Parathyroid adenoma (tissue), 2 donors: ENCODE measurements around the gene TNPO1.
"Not testable (repeated sequence)": the region's sequence is repeated elsewhere in the genome, so short reads cannot be mapped to it uniquely, and the experiment has no call there.

ENCODE experiments used
- H2AFZ ChIP-seq: fragments of 300-600 bp; sonication (generic); one replicate; pipeline ENCODE4 v1.7.0; 2017; ENCODE audit warnings: antibody characterized with exemption, mild to moderate bottlenecking
- H3K27ac ChIP-seq: fragments of 300-600 bp; sonication (generic); one replicate; pipeline ENCODE4 v1.7.0; 2017
- H3K27me3 ChIP-seq: fragments of 300-600 bp; sonication (generic); one replicate; pipeline ENCODE4 v1.7.0; 2017; ENCODE audit warnings: low read length; ENCODE audit not compliant: control insufficient read depth, insufficient read depth
- H3K36me3 ChIP-seq: fragments of 300-600 bp; sonication (generic); one replicate; pipeline ENCODE4 v1.7.0; 2017; ENCODE audit warnings: low read length; ENCODE audit not compliant: control insufficient read depth, insufficient read depth
- H3K4me1 ChIP-seq: fragments of 300-600 bp; sonication (generic); one replicate; pipeline ENCODE4 v1.7.0; 2017; ENCODE audit warnings: control low read depth
- H3K4me2 ChIP-seq: fragments of 300-600 bp; sonication (generic); one replicate; pipeline ENCODE4 v1.7.0; 2017; ENCODE audit warnings: low read length
- H3K4me3 ChIP-seq: fragments of 300-600 bp; sonication (generic); one replicate; pipeline ENCODE4 v1.7.0; 2017; ENCODE audit warnings: low read depth, low read length
- H3K79me2 ChIP-seq: fragments of 300-600 bp; sonication (generic); one replicate; pipeline ENCODE4 v1.7.0; 2017; ENCODE audit warnings: control low read depth
- H3K9ac ChIP-seq: fragments of 300-600 bp; sonication (generic); one replicate; pipeline ENCODE4 v1.7.0; 2017; ENCODE audit warnings: mild to moderate bottlenecking
- H3K9me3 ChIP-seq: fragments of 300-600 bp; sonication (generic); one replicate; pipeline ENCODE4 v1.7.0; 2017; ENCODE audit warnings: low read length; ENCODE audit not compliant: control insufficient read depth
- TF ChIP-seq, protein P1 (sequence below): fragments of 300-600 bp; sonication (generic); IDR thresholded peaks from one replicate; pipeline ENCODE4 v1.7.0; 2017; ENCODE audit warnings: antibody characterized with exemption, mild to moderate bottlenecking
- donor health status: primary hyperparathyroidism.

TNPO1 gene

DNA sequence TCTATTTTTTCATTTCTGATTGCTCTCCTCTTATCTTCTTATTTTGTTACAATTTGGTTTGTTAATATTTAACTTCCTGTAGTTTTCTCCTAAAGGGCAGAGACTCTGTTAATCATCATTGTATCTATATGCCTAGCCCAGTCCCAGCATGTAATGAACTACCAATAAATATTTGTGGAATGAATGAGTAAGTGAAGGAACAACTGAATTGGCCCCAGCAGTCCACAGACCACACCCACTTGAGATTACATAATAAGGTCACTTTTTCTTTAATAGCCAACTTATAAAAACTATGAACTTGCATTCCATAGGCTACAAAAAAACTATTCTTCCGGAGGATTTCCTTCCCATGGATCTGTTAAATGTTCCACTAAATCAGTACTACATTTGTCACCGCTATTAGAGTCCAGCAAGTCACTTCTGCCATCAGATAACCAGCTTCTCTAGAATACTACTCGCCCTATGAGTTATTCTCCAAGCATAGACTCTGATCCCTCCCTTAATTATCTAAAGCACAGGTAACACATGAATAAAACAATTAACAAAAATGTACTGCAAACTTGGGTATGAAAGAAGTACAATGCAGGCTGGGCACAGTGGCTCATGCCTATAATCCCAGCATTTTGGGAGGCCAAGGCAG is 27.5 kb upstream of the TNPO1 start:
- Histone ChIP-seq H3K27me3 (no peaks in the 10 kb centered on the region), H3K79me2 (no peaks in the 10 kb centered on the region), H3K4me1 (no peaks in the 10 kb centered on the region), H3K9me3 (no peaks in the 10 kb centered on the region), H3K36me3 (no peaks in the 10 kb centered on the region), H3K27ac (no peak overlapping the region), H3K4me3 (no peak overlapping the region), H2AFZ (no peak overlapping the region), H3K9ac (no peak overlapping the region), H3K4me2 (no peak overlapping the region)
- TF ChIP-seq, protein P1, sequence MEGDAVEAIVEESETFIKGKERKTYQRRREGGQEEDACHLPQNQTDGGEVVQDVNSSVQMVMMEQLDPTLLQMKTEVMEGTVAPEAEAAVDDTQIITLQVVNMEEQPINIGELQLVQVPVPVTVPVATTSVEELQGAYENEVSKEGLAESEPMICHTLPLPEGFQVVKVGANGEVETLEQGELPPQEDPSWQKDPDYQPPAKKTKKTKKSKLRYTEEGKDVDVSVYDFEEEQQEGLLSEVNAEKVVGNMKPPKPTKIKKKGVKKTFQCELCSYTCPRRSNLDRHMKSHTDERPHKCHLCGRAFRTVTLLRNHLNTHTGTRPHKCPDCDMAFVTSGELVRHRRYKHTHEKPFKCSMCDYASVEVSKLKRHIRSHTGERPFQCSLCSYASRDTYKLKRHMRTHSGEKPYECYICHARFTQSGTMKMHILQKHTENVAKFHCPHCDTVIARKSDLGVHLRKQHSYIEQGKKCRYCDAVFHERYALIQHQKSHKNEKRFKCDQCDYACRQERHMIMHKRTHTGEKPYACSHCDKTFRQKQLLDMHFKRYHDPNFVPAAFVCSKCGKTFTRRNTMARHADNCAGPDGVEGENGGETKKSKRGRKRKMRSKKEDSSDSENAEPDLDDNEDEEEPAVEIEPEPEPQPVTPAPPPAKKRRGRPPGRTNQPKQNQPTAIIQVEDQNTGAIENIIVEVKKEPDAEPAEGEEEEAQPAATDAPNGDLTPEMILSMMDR = no peak

DNA sequence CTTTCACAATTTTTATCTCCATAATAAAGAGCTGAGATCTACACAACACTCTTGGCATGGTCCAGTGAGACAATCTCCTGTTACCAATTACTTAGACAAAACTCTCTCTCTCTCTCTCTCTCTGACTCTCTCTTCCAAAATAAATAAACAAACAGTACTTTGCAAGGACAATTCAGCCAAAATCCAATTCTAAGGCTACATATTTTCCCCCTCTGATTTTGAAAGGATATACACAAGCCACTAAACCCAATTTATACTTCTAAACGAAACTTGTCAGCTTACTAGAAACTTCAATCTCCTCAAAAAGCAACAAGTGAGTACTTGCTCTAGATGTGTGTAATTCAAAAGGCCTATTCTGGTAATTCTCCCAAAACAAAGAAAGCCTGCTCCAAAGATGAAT is 26.3 kb upstream of the TNPO1 start:
- Histone ChIP-seq H3K4me1 (no peaks in the 10 kb centered on the region), H3K36me3 (no peaks in the 10 kb centered on the region), H3K27ac (no peak overlapping the region), H3K4me3 (no peak overlapping the region), H2AFZ (no peak overlapping the region), H3K9ac (no peak overlapping the region), H3K27me3 (no peaks in the 10 kb centered on the region), H3K79me2 (no peaks in the 10 kb centered on the region), H3K4me2 (no peak overlapping the region), H3K9me3 (no peaks in the 10 kb centered on the region)
- TF ChIP-seq, protein P1 = no peak

DNA sequence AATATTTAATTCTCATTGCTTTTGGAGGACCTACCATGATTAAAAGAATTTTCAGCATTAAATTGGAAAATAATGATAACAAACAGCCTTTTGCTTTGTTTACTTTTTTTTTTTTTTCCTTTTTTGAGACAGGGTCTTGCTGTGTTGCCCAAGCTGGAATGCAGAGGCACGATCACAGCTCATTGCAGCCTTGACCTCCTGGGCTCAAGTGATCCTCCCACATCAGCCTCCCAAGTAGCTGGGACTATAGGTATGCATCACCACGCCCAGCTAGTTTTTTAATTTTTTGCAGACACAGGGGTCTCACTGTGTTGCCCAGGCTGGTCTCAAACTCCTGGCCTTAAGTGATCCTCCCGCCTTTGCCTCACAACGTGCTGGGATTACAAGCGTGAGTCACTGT is 23.8 kb upstream of the TNPO1 start:
- H3K79me2 ChIP-seq, H3K9ac ChIP-seq, H3K36me3 ChIP-seq, H2AFZ ChIP-seq, H3K27me3 ChIP-seq, H3K4me3 ChIP-seq, H3K27ac ChIP-seq, H3K9me3 ChIP-seq, H3K4me2 ChIP-seq, H3K4me1 ChIP-seq: not testable (repeated sequence)

DNA sequence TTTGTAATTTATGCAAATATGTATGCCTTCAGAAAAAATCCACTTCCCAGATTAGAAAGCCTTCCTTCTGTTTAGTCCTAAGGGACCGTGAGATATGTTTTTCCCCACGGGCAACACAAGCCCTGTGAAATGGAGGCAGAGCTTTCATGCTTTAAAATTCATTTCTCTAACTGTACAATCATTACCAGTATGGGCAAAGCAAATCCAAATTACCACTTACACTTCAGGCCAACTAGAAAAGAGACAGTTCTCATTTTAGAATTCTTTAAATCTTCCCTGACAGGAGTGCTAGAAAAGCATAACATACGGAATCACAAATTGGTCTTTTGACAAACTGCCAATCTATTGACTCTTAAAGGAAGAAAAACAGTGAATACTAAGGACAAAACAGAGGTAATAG is 20.5 kb upstream of the TNPO1 start:
- H3K79me2 ChIP-seq = no peaks in the 10 kb centered on the region
- H3K27me3 ChIP-seq = no peaks in the 10 kb centered on the region
- H3K9ac ChIP-seq = no peak overlapping the region
- TF ChIP-seq, protein P1 = no peak
- no peak overlapping the region for H2AFZ ChIP-seq
- H3K4me1 ChIP-seq = no peaks in the 10 kb centered on the region
- no peaks in the 10 kb centered on the region for H3K36me3 ChIP-seq
- H3K4me3 ChIP-seq = no peak overlapping the region
- no peak overlapping the region for H3K27ac ChIP-seq
- no peak overlapping the region for H3K4me2 ChIP-seq
- no peaks in the 10 kb centered on the region for H3K9me3 ChIP-seq

DNA sequence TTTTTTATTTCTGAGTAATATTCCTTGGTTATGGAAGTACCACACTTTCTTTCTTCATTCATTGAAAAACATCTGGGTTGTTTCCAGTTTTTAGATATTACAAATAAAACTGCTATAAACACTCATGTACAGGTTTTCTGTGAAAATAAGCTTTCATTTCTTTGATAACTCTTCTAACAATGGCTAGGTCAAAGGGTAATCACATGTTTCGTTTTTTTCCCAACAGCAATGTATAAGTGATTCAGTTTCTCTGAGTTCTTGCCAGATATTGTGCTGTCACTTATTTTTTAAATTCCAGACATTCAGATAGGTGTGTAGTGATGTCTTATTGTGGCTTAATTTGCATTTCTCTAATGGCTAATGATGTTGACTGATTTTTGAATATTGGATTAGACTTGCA is 16.7 kb upstream of the TNPO1 start:
- H3K4me1 ChIP-seq = no peaks in the 10 kb centered on the region
- no peak overlapping the region for H3K9ac ChIP-seq
- H3K4me2 ChIP-seq = no peak overlapping the region
- no peaks in the 10 kb centered on the region for H3K9me3 ChIP-seq
- no peak overlapping the region for H3K4me3 ChIP-seq
- H3K27ac ChIP-seq = no peak overlapping the region
- TF ChIP-seq, protein P1 = no peak
- H3K27me3 ChIP-seq = no peaks in the 10 kb centered on the region
- no peaks in the 10 kb centered on the region for H3K79me2 ChIP-seq
- H3K36me3 ChIP-seq = no peaks in the 10 kb centered on the region
- H2AFZ ChIP-seq = no peak overlapping the region

DNA sequence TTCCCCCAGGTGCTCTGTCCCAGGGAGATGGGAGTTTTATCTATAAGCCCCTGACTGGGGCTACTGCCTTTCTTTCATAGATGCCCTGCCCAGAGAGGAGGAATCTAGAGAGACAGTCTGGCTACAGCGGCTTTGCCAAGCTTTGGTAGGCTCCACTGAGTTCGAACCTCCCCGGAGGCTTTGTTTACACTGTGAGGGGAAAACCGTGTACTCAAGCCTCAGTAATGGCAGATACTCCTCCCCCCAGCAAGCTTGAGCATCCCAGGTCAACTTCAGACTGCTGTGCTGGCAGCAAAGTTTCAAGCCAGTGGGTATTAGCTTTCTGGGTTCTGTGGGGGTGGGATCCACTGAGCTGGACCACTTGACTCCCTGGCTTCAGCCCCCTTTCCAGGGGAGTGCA is 7.8 kb upstream of the TNPO1 start:
- not testable (repeated sequence) for H3K4me1 ChIP-seq, H3K9ac ChIP-seq, H3K27ac ChIP-seq, H3K27me3 ChIP-seq, H3K4me2 ChIP-seq, H3K9me3 ChIP-seq, H3K36me3 ChIP-seq, H2AFZ ChIP-seq, H3K4me3 ChIP-seq, H3K79me2 ChIP-seq
